Fibroblast of peridontal ligament (primary cell): ENCODE measurements around the gene TTLL9.
A peak's percentile ranks its signal among the peaks of the same experiment; 100 is the strongest.
"Not testable (repeated sequence)": the region's sequence is repeated elsewhere in the genome, so short reads cannot be mapped to it uniquely, and the experiment has no call there.

ENCODE experiments used
- DNase-seq: peaks from one replicate; pipeline ENCODE4 v3.0.0-alpha.2; 2010; ENCODE audit errors: extremely low read depth

Gene TTLL9

GRCh38 chr20:31869942-31870725, at the start of gene TTLL9, which contains the start of gene DUSP15:
Gene TTLL9 (plus strand): TSS chr20:31870634. CDS start chr20:31871127, 493 bp downstream.
Gene DUSP15 (minus strand): TSS chr20:31870527. CDS start chr20:31870337, 190 bp downstream.
- DNase-seq = no peak

GRCh38 chr20:31821427-31821826, 49.0 kb upstream of the TTLL9 start:
- DNase-seq = no peak

GRCh38 chr20:31822421-31823330, 47.8 kb upstream of the TTLL9 start:
- DNase-seq = peak; percentile 55

- no peak for DNase-seq
Measured at GRCh38 chr20:31823360-31824124, 46.9 kb upstream of the TTLL9 start.

- DNase-seq = no peak
Measured at GRCh38 chr20:31824125-31824485, 46.3 kb upstream of the TTLL9 start.

- no peak for DNase-seq
Measured at GRCh38 chr20:31824554-31825313, 45.7 kb upstream of the TTLL9 start.

- DNase-seq = no peak
Measured at GRCh38 chr20:31826074-31826473, 44.4 kb upstream of the TTLL9 start.

- DNase-seq = no peak
Measured at GRCh38 chr20:31827059-31827458, 43.4 kb upstream of the TTLL9 start.

GRCh38 chr20:31828016-31828415, 42.4 kb upstream of the TTLL9 start:
- DNase-seq = not testable (repeated sequence)

GRCh38 chr20:31829731-31830130, 40.7 kb upstream of the TTLL9 start:
- DNase-seq = no peak

- no peak for DNase-seq
Measured at GRCh38 chr20:31830406-31830981, 39.9 kb upstream of the TTLL9 start.

GRCh38 chr20:31831211-31831610, 39.2 kb upstream of the TTLL9 start:
- DNase-seq = no peak

GRCh38 chr20:31831771-31832306, 38.6 kb upstream of the TTLL9 start:
- DNase-seq = no peak

- no peak for DNase-seq
Measured at GRCh38 chr20:31833130-31833930, 37.1 kb upstream of the TTLL9 start.

GRCh38 chr20:31833931-31834521, 36.4 kb upstream of the TTLL9 start:
- no peak for DNase-seq

GRCh38 chr20:31835554-31835953, 34.9 kb upstream of the TTLL9 start:
- no peak for DNase-seq

GRCh38 chr20:31835977-31836852, 34.2 kb upstream of the TTLL9 start:
- DNase-seq = peak; percentile 87
